Mesodermal cell (in vitro differentiated cells): ENCODE data around the gene FASN.

Experiments
- H3K27ac ChIP-seq: 2 replicates; pipeline ENCODE4 v1.7.0; 2013; ENCODE audit warnings: mild to moderate bottlenecking, low read depth, low read length, moderate library complexity; ENCODE audit not compliant: severe bottlenecking
- H3K36me3 ChIP-seq: 2 replicates; pipeline ENCODE4 v1.7.1; 2013; ENCODE audit warnings: mild to moderate bottlenecking, low read length, moderate library complexity; ENCODE audit not compliant: control insufficient read depth, insufficient read depth
- H3K4me1 ChIP-seq: one replicate; pipeline ENCODE4 v1.7.1; 2013; ENCODE audit warnings: mild to moderate bottlenecking, low read length; ENCODE audit not compliant: insufficient read depth, control insufficient read depth, poor library complexity, severe bottlenecking
- H3K4me3 ChIP-seq: 2 replicates; pipeline ENCODE4 v1.7.0; 2013; ENCODE audit warnings: low read length, control low read depth, mild to moderate bottlenecking; ENCODE audit not compliant: insufficient read depth, poor library complexity, severe bottlenecking; ENCODE audit errors: extremely low read depth
- H3K9me3 ChIP-seq: 2 replicates; pipeline ENCODE4 v1.7.1; 2013; ENCODE audit warnings: mild to moderate bottlenecking, low read length, moderate library complexity; ENCODE audit not compliant: control insufficient read depth
- WGBS, 2 experiments: methylation state at CpG; one replicate each; pipeline ENCODE4 v1.1.5; 2013; ENCODE audit warnings: missing lambda C conversion rate in 2 of 2; ENCODE audit not compliant: insufficient coverage in 2 of 2; 5-methylcytosine and 5-hydroxymethylcytosine counted together

The FASN gene

GRCh38 chr17:82108496-82108945 lies 10.5 kb upstream of the FASN start:
- peaks cover 21% of the 10 kb centered on the region for H3K4me1 ChIP-seq
- H3K4me3 ChIP-seq: no peak overlapping the region
- H3K27ac ChIP-seq: no peak overlapping the region
- 93 to 94% methylated on average over 13 to 19 of the region's 19 CpGs for WGBS, 2 experiments
- no peaks in the 10 kb centered on the region for H3K9me3 ChIP-seq
- peaks cover 20% of the 10 kb centered on the region for H3K36me3 ChIP-seq

- Histone ChIP-seq H3K4me1 (peaks cover 26% of the 10 kb centered on the region), H3K9me3 (no peaks in the 10 kb centered on the region), H3K4me3 (no peak overlapping the region), H3K27ac (no peak overlapping the region), H3K36me3 (peaks cover 18% of the 10 kb centered on the region)
- WGBS, 2 experiments: 88 to 93% methylated on average over 13 of the region's 14 CpGs
These were observed 10.0 kb upstream of the FASN start for GRCh38 chr17:82108038-82108437.

- no peak overlapping the region for H3K27ac ChIP-seq
- WGBS, 2 experiments: 94 to 95% methylated on average over 19 to 24 of the region's 24 CpGs
- H3K36me3 ChIP-seq: peaks cover 11% of the 10 kb centered on the region
- no peak overlapping the region for H3K4me3 ChIP-seq
- peaks cover 28% of the 10 kb centered on the region for H3K4me1 ChIP-seq
- no peaks in the 10 kb centered on the region for H3K9me3 ChIP-seq
These were observed 9.4 kb upstream of the FASN start for GRCh38 chr17:82107341-82107860.

GRCh38 chr17:82106688-82107305 lies 8.8 kb upstream of the FASN start:
- no peak overlapping the region for H3K4me3 ChIP-seq
- WGBS, 2 experiments: 87 to 88% methylated on average over 7 to 9 of the region's 9 CpGs
- H3K36me3 ChIP-seq: peaks cover 9% of the 10 kb centered on the region
- no peaks in the 10 kb centered on the region for H3K9me3 ChIP-seq
- H3K4me1 ChIP-seq: peaks cover 28% of the 10 kb centered on the region
- no peak overlapping the region for H3K27ac ChIP-seq

- 57 to 68% methylated on average over 19 to 22 of the region's 24 CpGs for WGBS, 2 experiments
- no peaks in the 10 kb centered on the region for H3K9me3 ChIP-seq
- peaks cover 28% of the 10 kb centered on the region for H3K4me1 ChIP-seq
- H3K4me3 ChIP-seq: no peak overlapping the region
- peak overlapping the region; percentile 23 for H3K27ac ChIP-seq
- H3K36me3 ChIP-seq: peaks cover 9% of the 10 kb centered on the region
These were observed 8.0 kb upstream of the FASN start for GRCh38 chr17:82105882-82106687.

GRCh38 chr17:82105417-82105881 lies 7.4 kb upstream of the FASN start:
- WGBS, 2 experiments: 91 to 94% methylated on average over 5 to 12 of the region's 13 CpGs
- peaks cover 9% of the 10 kb centered on the region for H3K36me3 ChIP-seq
- H3K9me3 ChIP-seq: no peaks in the 10 kb centered on the region
- H3K27ac ChIP-seq: no peak overlapping the region
- no peak overlapping the region for H3K4me3 ChIP-seq
- H3K4me1 ChIP-seq: peaks cover 28% of the 10 kb centered on the region

- 95 to 96% methylated on average over 11 of the region's 11 CpGs for WGBS, 2 experiments
- H3K4me1 ChIP-seq: peaks cover 32% of the 10 kb centered on the region
- no peak overlapping the region for H3K27ac ChIP-seq
- H3K4me3 ChIP-seq: no peak overlapping the region
- H3K9me3 ChIP-seq: no peaks in the 10 kb centered on the region
- H3K36me3 ChIP-seq: peaks cover 5% of the 10 kb centered on the region
These were observed 6.9 kb upstream of the FASN start for GRCh38 chr17:82104797-82105416.

GRCh38 chr17:82103553-82104451 lies 5.8 kb upstream of the FASN start:
- WGBS, 2 experiments: 50 to 58% methylated on average over 16 to 21 of the region's 24 CpGs
- H3K9me3 ChIP-seq: no peaks in the 10 kb centered on the region
- peaks cover 5% of the 10 kb centered on the region for H3K36me3 ChIP-seq
- peaks cover 41% of the 10 kb centered on the region for H3K4me1 ChIP-seq
- H3K27ac ChIP-seq: peak overlapping the region; percentile 76
- no peak overlapping the region for H3K4me3 ChIP-seq

- WGBS, 2 experiments: 90 to 91% methylated on average over 16 of the region's 18 CpGs
- Histone ChIP-seq H3K36me3 (peaks cover 2% of the 10 kb centered on the region), H3K9me3 (no peaks in the 10 kb centered on the region), H3K4me3 (no peak overlapping the region), H3K4me1 (peaks cover 41% of the 10 kb centered on the region), H3K27ac (no peak overlapping the region)
These were observed 4.0 kb upstream of the FASN start for GRCh38 chr17:82101767-82102679.
